ENCODE data around the gene CNTD1.

Gene CNTD1

GRCh38 chr17:42806249-42806648 is 7.6 kb downstream of the CNTD1 start:
- no peak for DNase-seq

- no peak for DNase-seq
Measured at GRCh38 chr17:42809250-42809649, 10.6 kb downstream of the CNTD1 start.

GRCh38 chr17:42814633-42815399 is 16.2 kb downstream of the CNTD1 start:
- no peak for DNase-seq

GRCh38 chr17:42817866-42818265 is 19.2 kb downstream of the CNTD1 start:
- DNase-seq = no peak

GRCh38 chr17:42818379-42818778 is 19.7 kb downstream of the CNTD1 start:
- no peak for DNase-seq

GRCh38 chr17:42819939-42820535 is 21.4 kb downstream of the CNTD1 start:
- DNase-seq = peak; percentile 45

GRCh38 chr17:42821176-42821575 is 22.5 kb downstream of the CNTD1 start:
- no peak for DNase-seq

GRCh38 chr17:42827472-42827871 is 28.8 kb downstream of the CNTD1 start:
- no peak for DNase-seq

- DNase-seq = no peak
Measured at GRCh38 chr17:42830971-42831370, 32.3 kb downstream of the CNTD1 start.

GRCh38 chr17:42832213-42832933 is 33.7 kb downstream of the CNTD1 start:
- DNase-seq = no peak

- DNase-seq = peak; percentile 80
Measured at GRCh38 chr17:42832934-42833766, 34.5 kb downstream of the CNTD1 start, which contains the start of gene PSME3. Gene PSME3 (plus strand): TSS chr17:42833397. CDS start chr17:42833632, 235 bp downstream.

- no peak for DNase-seq
Measured at GRCh38 chr17:42833767-42834422, 35.2 kb downstream of the CNTD1 start.

- DNase-seq = no peak
Measured at GRCh38 chr17:42835732-42836131, 37.1 kb downstream of the CNTD1 start.

- DNase-seq = no peak
Measured at GRCh38 chr17:42841975-42842685, 43.5 kb downstream of the CNTD1 start.

GRCh38 chr17:42843358-42843934 is 44.8 kb downstream of the CNTD1 start:
- peak; percentile 40 for DNase-seq

- no peak for DNase-seq
Measured at GRCh38 chr17:42844271-42844670, 45.6 kb downstream of the CNTD1 start, which contains the start of gene AOC2. Gene AOC2 (plus strand): TSS chr17:42844580. CDS start chr17:42844627, 47 bp downstream.

GRCh38 chr17:42844761-42845555 is 46.3 kb downstream of the CNTD1 start:
- no peak for DNase-seq

- no peak for DNase-seq
Measured at GRCh38 chr17:42845556-42845917, 46.9 kb downstream of the CNTD1 start.

- DNase-seq = no peak
Measured at GRCh38 chr17:42845918-42846593, 47.4 kb downstream of the CNTD1 start.

Measured in GDM1 (cell line).